ENCODE results near the gene ZMYM5.

- TF ChIP-seq YY1 (IDR thresholded peaks at IDR 0.05; ENCODE audit: insufficient read depth, insufficient read length) (no peak), SUZ12 (IDR thresholded peaks at IDR 0.05; ENCODE audit: extremely low read depth, insufficient read depth, insufficient read length) (no peak)
Observed at GRCh38 chr13:19805765-19806164, 57.7 kb downstream of the ZMYM5 start.

Data from NT2/D1 (cell line).